Stomach (tissue), 9 donors: Measurements from ENCODE around the gene PARVB. TPM values are rescaled to one million over a fixed set of nuclear protein-coding genes. Genes with fewer than 3 reads are reported as not detected.

Experiments
- DNase-seq, 2 donors: peaks; one replicate each; pipeline versions ENCODE4 v3.0.0 to v3.0.0-alpha.2; 2013 to 2019
- H3K27ac ChIP-seq, 5 donors: fragments of 200-600 bp in 4 of 5; sonication (generic) in 4 of 5; one replicate each; pipeline ENCODE4 v1.5.1; 2013 to 2019; ENCODE audit warnings: mild to moderate bottlenecking in 1 of 5, moderate library complexity in 1 of 5
- H3K27me3 ChIP-seq, 3 donors: fragments of 200-600 bp; sonication (generic); one replicate each; pipeline ENCODE4 v1.5.1; 2017 to 2019; ENCODE audit warnings: mixed run types in 1 of 3
- H3K36me3 ChIP-seq, 4 donors: fragments of 200-600 bp; sonication (generic); 1 replicate in 3 of 4; 2 replicates in 1 of 4; pipeline ENCODE4 v1.5.1; 2016 to 2019
- H3K4me1 ChIP-seq, 4 donors: fragments of 200-600 bp; sonication (generic); one replicate each; pipeline ENCODE4 v1.5.1; 2016 to 2019
- H3K4me3 ChIP-seq, 4 donors: fragments of 200-600 bp; sonication (generic) in 3 of 4; one replicate each; pipeline ENCODE4 v1.5.1; 2016 to 2019; ENCODE audit warnings: mild to moderate bottlenecking in 1 of 4
- H3K9me3 ChIP-seq, 4 donors: fragments of 200-600 bp; sonication (generic); one replicate each; pipeline ENCODE4 v1.5.1; 2016 to 2019
- EP300 ChIP-seq: sonication (generic); formaldehyde crosslinking; IDR thresholded peaks from one replicate; pipeline ENCODE4 v1.6.1; 2017; ENCODE audit warnings: antibody characterized with exemption
- POLR2A ChIP-seq, 4 donors: fragments of 450-650 bp; IDR thresholded peaks; one replicate each; pipeline ENCODE4 v1.6.1; 2016; ENCODE audit warnings: antibody characterized with exemption in 4 of 4, control low read depth in 2 of 4, mild to moderate bottlenecking in 1 of 4, moderate library complexity in 1 of 4
- POLR2AphosphoS5 ChIP-seq, 3 donors: sonication (generic); formaldehyde crosslinking; IDR thresholded peaks; one replicate each; pipeline ENCODE4 v1.6.1; 2016; ENCODE audit warnings: antibody characterized with exemption in 3 of 3
- WGBS, 5 donors: extraction: QIAGEN DNeasy Blood & Tissue Kit in 3 of 5; methylation state at CpG; one replicate each; pipeline versions ENCODE4 v1.1.5 to v1.1.7; 2013 to 2018; 5-methylcytosine and 5-hydroxymethylcytosine counted together
- intact Hi-C: fragments of 100-400 bp; cut with DNase I; formaldehyde crosslinking; loops from one replicate; pipeline ENCODE4 v1.15.1; 2023; ENCODE audit warnings: low total_unique reads
- polyA plus RNA-seq, 3 donors: library from polyadenylated mRNA; stranded (reverse); fragments of 200-250 nt; gene quantifications; one replicate each; pipeline ENCODE4 v1.2.3, GENCODE V29; 2013
- total RNA-seq, 5 donors: library from RNA; depleted of rRNA; stranded (reverse); fragments of >200 nt; gene quantifications; one replicate each; pipeline versions ENCODE4 v1.1.0 to v1.2.3, GENCODE V29; 2014 to 2016
- TF ChIP-seq, protein P1 (sequence below), 7 experiments: fragments of 450-650 bp in 4 of 7; fragments of 200-600 bp in 3 of 7; sonication (generic) in 3 of 7; IDR thresholded peaks; one replicate each; pipeline ENCODE4 v1.5.1; 2016 to 2019; ENCODE audit warnings: antibody characterized with exemption in 7 of 7, control low read depth in 2 of 7, mild to moderate bottlenecking in 1 of 7
- donor health status: healthy with polysubstance abuse.
- donor health status: Bipolar disorder and iron deficiency.
- donor health status: healthy.

PARVB gene
- total and polyA plus RNA-seq, 8 donors: 2.9 to 143 (median 19.1) TPM

DNA sequence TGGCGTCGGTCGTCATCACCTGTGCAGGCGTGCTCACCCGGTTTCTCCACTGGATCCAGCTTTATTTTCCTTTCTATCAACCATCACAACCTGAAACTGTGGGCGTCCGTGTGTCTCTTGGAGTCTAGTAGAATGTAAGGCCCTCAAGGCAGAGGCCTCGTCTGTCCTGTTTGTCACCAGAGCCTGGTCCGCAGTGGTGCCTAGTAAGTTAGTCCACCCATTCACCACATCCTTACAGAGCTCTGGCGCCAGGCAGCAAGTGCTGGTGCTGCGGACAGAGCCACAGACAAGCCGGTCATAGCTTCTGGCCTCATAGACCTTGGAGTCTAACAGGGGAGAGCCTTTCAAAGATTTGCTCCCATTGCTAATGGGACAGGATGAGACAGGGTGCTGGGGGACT, 92.2 kb downstream of the PARVB start:
- no peaks in the 10 kb centered on the region for H3K4me1 ChIP-seq
- H3K4me3 ChIP-seq: no peak overlapping the region
- H3K27ac ChIP-seq: no peak overlapping the region
- H3K27me3 ChIP-seq: no peaks in the 10 kb centered on the region
- TF ChIP-seq EP300: no peak
- 91 to 98% (median 95%) methylated on average over 11 to 12 of the region's 12 CpGs for WGBS, 5 donors
- peaks cover 0 to 5% (median 0%) of the 10 kb centered on the region in 4 donors for H3K9me3 ChIP-seq
- intact Hi-C loops: no loop called here
- peaks cover 0 to 31% (median 23%) of the 10 kb centered on the region in 4 donors for H3K36me3 ChIP-seq
- no peak for DNase-seq

DNA sequence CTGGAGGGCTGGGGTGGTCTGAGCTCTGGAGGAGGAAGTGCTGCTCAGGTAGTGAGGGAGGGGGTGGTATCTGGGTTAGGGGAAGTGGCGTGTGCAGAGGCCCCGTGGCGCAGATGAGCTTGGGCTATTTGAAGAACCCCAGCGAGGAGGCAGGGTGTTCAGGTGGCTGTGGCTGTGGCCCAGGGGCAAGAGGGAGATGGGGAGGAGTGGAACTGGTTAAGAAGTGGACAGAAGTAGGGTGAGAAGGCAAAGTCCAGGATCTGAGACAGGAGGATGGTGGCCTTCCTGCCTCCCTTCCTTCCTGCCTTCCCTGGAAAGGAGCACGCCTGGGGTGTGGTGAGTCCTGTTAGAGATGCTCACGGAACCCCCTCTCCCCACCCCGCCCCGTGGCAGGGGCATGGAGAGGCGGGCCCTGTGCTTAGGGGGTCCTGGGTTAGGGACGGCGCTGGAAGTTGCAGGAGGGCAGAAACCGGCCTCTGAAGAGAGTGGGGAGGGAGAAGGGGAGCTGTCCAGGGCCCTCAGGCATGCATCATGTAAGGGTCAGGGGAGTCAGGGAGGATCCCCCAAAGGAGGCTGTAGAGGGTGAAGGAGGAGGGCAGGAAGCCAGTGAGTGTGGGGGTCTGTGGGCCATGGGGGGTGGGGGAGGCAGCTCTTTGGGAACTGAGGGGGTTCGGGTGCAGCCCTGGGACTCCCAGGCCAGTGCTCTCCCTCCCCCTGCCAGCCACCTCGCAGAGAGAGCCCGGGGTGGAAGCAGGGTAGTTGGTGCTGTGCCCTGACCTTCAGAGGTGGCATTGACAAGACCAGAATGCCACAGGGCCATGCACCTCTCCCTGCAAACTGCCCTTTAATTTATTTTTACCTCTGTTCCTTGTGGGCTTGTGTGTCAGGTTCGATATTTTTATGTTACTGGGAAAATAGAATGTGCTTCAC, 92.9 kb downstream of the PARVB start:
- TF ChIP-seq POLR2A (IDR thresholded peaks at IDR 0.05): no peak
- no peak for TF ChIP-seq POLR2AphosphoS5 (IDR thresholded peaks at IDR 0.05)
- TF ChIP-seq EP300: no peak
- TF ChIP-seq, protein P1, sequence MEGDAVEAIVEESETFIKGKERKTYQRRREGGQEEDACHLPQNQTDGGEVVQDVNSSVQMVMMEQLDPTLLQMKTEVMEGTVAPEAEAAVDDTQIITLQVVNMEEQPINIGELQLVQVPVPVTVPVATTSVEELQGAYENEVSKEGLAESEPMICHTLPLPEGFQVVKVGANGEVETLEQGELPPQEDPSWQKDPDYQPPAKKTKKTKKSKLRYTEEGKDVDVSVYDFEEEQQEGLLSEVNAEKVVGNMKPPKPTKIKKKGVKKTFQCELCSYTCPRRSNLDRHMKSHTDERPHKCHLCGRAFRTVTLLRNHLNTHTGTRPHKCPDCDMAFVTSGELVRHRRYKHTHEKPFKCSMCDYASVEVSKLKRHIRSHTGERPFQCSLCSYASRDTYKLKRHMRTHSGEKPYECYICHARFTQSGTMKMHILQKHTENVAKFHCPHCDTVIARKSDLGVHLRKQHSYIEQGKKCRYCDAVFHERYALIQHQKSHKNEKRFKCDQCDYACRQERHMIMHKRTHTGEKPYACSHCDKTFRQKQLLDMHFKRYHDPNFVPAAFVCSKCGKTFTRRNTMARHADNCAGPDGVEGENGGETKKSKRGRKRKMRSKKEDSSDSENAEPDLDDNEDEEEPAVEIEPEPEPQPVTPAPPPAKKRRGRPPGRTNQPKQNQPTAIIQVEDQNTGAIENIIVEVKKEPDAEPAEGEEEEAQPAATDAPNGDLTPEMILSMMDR (IDR thresholded peaks at IDR 0.05): no peak
- intact Hi-C loops: no loop called here
- peaks cover 0 to 7% (median 0%) of the 10 kb centered on the region in 4 donors for H3K9me3 ChIP-seq
- H3K4me3 ChIP-seq: no peak overlapping the region
- WGBS, 5 donors: 80 to 86% (median 84%) methylated on average over 16 of the region's 16 CpGs
- peaks cover 0 to 35% (median 23%) of the 10 kb centered on the region in 4 donors for H3K36me3 ChIP-seq
- DNase-seq: no peak
- no peak overlapping the region for H3K27ac ChIP-seq
- H3K4me1 ChIP-seq: no peaks in the 10 kb centered on the region
- no peaks in the 10 kb centered on the region for H3K27me3 ChIP-seq

DNA sequence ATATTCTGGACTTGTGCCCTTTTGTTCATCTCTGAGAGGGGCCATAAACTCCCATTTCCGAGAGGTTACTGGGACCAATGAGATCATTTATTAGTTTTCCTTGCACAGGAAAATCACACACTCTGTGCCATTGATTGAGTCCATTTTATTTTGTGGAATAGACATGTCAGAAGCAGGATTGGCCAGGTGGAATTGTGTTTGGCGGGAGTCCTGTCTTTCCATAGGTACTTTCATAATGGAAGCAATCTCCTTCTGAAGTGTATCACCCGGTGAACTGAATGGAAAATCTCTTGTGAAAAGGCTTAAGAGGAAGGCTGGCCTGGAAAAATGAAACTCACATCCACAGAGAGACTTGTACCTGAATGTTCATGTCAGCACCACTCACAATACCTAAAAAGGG, 93.6 kb downstream of the PARVB start:
- H3K36me3 ChIP-seq: peaks cover 0 to 35% (median 23%) of the 10 kb centered on the region in 4 donors
- no peaks in the 10 kb centered on the region for H3K4me1 ChIP-seq
- peaks cover 0 to 7% (median 0%) of the 10 kb centered on the region in 4 donors for H3K9me3 ChIP-seq
- TF ChIP-seq POLR2A (IDR thresholded peaks at IDR 0.05): no peak
- TF ChIP-seq EP300: no peak
- TF ChIP-seq, protein P1 (IDR thresholded peaks at IDR 0.05): no peak
- no peak for TF ChIP-seq POLR2AphosphoS5 (IDR thresholded peaks at IDR 0.05)
- intact Hi-C loops: no loop called here
- H3K27me3 ChIP-seq: no peaks in the 10 kb centered on the region
- H3K4me3 ChIP-seq: no peak overlapping the region
- no peak for DNase-seq
- 54 to 88% (median 69%) methylated on average over 3 of the region's 3 CpGs for WGBS, 5 donors
- no peak overlapping the region for H3K27ac ChIP-seq

DNA sequence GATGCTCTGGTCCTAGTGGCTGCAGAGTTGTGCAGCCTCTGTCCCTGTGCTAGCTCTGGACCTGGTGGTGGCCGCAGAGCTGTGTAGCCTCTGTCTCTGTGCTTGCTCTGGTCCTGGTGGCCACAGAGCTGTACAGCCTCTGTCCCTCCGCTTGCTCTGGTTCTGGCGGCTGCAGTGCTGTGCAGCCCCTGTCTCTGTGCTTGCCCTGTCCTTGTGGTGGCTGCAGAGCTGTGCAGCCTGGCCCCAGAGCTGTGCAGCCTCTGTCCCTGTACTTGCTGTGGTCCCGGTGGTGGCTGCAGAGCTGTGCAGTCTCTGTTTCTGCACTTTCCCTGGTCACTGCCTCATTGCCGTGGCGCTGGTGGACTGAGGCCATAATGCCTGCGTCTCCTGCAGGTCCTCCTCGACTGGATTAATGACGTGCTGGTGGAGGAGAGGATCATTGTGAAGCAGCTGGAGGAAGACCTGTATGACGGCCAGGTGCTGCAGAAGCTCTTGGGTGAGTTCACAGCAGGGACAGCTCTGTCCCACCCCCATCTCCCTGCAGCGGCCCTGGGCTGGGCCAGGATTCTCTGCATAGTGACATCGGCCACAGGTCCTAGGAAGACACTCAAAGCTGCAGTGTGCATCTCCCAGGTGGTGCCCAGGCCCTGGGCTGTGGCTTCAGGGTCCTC, 94.7 kb downstream of the PARVB start:
- Histone ChIP-seq H3K9me3 (peaks cover 0 to 7% (median 0%) of the 10 kb centered on the region in 4 donors), H3K4me1 (no peaks in the 10 kb centered on the region), H3K27me3 (no peaks in the 10 kb centered on the region), H3K4me3 (no peak overlapping the region), H3K27ac (no peak overlapping the region), H3K36me3 (peaks cover 0 to 35% (median 23%) of the 10 kb centered on the region in 4 donors)
- intact Hi-C loops: no loop called here
- DNase-seq: no peak
- no peak for TF ChIP-seq POLR2A (IDR thresholded peaks at IDR 0.05)
- 72 to 81% (median 73%) methylated on average over 9 to 12 of the region's 12 CpGs for WGBS, 5 donors

DNA sequence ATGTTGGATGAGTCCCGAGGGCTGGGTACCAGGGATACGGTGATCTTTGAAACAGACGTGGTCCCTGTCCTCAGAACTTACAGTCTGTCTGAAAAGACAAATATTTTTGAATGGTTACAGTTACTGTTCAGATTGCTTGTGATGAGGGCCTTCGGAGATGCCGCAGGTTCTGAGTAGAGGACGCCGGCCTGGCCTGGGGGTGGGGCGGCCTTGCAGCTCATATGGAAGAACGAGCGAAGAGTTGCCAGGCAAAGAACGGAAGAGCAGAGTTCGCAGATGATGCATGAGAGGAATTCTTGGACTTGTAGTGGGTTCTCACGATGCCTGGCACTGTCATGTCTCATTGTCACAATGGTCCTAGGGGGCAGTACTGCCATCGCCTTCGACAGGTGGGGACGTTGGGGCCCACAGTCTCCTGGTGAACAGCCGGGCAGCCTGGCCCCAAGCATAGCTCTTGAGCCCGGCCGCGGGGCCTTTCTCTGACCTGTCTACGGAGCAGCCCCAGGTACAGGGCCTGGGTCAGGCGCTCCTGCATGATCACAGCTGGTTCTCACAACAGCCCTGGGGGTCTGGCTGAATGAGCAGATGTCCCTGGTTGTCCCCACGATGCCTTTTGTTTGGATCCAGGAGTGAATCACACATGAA, 95.7 kb downstream of the PARVB start:
- H3K36me3 ChIP-seq: peaks cover 0 to 35% (median 23%) of the 10 kb centered on the region in 4 donors
- no peaks in the 10 kb centered on the region for H3K4me1 ChIP-seq
- TF ChIP-seq POLR2AphosphoS5 (IDR thresholded peaks at IDR 0.05) (no peak), POLR2A (IDR thresholded peaks at IDR 0.05) (no peak), EP300 (no peak)
- TF ChIP-seq, protein P1 (IDR thresholded peaks at IDR 0.05): no peak
- H3K9me3 ChIP-seq: peaks cover 0 to 7% (median 0%) of the 10 kb centered on the region in 4 donors
- WGBS, 5 donors: 88 to 93% (median 91%) methylated on average over 23 of the region's 23 CpGs
- no peak overlapping the region for H3K4me3 ChIP-seq
- intact Hi-C loops: no loop called here
- no peak overlapping the region for H3K27ac ChIP-seq
- DNase-seq: no peak
- H3K27me3 ChIP-seq: no peaks in the 10 kb centered on the region
